ENCODE results near the gene TOLLIP.

Gene TOLLIP

DNA sequence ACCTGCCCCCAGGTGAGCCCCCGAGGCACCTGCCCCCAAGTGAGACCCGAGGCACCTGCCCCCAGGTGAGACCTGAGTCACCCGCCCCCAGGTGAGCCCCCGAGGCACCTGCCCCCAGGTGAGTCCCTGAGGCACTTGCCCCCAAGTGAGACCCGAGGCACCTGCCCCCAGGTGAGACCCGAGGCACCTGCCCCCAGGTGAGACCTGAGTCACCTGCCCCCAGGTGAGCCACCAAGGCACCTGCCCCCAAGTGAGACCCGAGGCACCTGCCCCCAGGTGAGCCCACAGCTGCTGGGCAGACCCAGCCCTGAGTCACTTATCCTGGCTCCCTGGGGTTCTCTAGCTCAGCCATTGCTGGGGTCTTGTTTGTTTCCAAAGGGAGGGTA is 50.4 kb downstream of the TOLLIP start:
- DNase-seq (ENCODE audit: low read depth in 2 of 2), result no peak
- H3K4me3 ChIP-seq (replicated peaks in 1 of 2; ENCODE audit: low read depth in 2 of 2, low read length in 2 of 2), result no peak overlapping the region
- TF ChIP-seq, protein P1, sequence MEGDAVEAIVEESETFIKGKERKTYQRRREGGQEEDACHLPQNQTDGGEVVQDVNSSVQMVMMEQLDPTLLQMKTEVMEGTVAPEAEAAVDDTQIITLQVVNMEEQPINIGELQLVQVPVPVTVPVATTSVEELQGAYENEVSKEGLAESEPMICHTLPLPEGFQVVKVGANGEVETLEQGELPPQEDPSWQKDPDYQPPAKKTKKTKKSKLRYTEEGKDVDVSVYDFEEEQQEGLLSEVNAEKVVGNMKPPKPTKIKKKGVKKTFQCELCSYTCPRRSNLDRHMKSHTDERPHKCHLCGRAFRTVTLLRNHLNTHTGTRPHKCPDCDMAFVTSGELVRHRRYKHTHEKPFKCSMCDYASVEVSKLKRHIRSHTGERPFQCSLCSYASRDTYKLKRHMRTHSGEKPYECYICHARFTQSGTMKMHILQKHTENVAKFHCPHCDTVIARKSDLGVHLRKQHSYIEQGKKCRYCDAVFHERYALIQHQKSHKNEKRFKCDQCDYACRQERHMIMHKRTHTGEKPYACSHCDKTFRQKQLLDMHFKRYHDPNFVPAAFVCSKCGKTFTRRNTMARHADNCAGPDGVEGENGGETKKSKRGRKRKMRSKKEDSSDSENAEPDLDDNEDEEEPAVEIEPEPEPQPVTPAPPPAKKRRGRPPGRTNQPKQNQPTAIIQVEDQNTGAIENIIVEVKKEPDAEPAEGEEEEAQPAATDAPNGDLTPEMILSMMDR (IDR thresholded peaks at IDR 0.05; ENCODE audit: low read depth, low read length), result no peak

GRCh38 chr11:1258401-1259075 is 50.9 kb downstream of the TOLLIP start:
- DNase-seq (ENCODE audit: low read depth in 2 of 2), result no peak
- H3K4me3 ChIP-seq (replicated peaks in 1 of 2; ENCODE audit: low read depth in 2 of 2, low read length in 2 of 2), result no peak overlapping the region
- TF ChIP-seq, protein P1 (IDR thresholded peaks at IDR 0.05; ENCODE audit: low read depth, low read length), result no peak

GRCh38 chr11:1257916-1258315 is 51.5 kb downstream of the TOLLIP start:
- H3K4me3 ChIP-seq (replicated peaks in 1 of 2; ENCODE audit: low read depth in 2 of 2, low read length in 2 of 2), result no peak overlapping the region
- TF ChIP-seq, protein P1 (IDR thresholded peaks at IDR 0.05; ENCODE audit: low read depth, low read length), result no peak
- no peak for DNase-seq (ENCODE audit: low read depth in 2 of 2)

GRCh38 chr11:1257366-1257765 is 52.1 kb downstream of the TOLLIP start:
- TF ChIP-seq, protein P1 (IDR thresholded peaks at IDR 0.05; ENCODE audit: low read depth, low read length), result no peak
- DNase-seq (ENCODE audit: low read depth in 2 of 2), result no peak
- no peak overlapping the region for H3K4me3 ChIP-seq (replicated peaks in 1 of 2; ENCODE audit: low read depth in 2 of 2, low read length in 2 of 2)

- no peak for DNase-seq (ENCODE audit: low read depth in 2 of 2)
- H3K4me3 ChIP-seq (replicated peaks in 1 of 2; ENCODE audit: low read depth in 2 of 2, low read length in 2 of 2), result no peak overlapping the region
- TF ChIP-seq, protein P1 (IDR thresholded peaks at IDR 0.05; ENCODE audit: low read depth, low read length), result no peak
Measured at GRCh38 chr11:1256257-1257045, 53.0 kb downstream of the TOLLIP start.

DNA sequence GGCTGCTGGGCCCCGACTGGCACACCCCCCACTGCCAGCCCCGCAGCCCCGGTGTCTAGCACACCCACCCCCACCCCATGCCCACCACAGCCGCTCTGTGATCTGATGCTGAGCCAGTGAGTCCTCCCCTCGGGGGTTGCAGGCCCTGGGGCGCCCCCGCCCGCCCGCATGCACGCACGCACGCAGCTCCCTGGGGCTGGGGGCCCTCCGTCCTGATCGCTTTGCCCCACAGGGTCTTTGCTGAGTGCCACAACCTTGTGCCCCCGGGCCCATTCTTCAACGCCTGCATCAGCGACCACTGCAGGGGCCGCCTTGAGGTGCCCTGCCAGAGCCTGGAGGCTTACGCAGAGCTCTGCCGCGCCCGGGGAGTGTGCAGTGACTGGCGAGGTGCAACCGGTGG is 54.3 kb downstream of the TOLLIP start:
- TF ChIP-seq, protein P1 (IDR thresholded peaks at IDR 0.05; ENCODE audit: low read depth, low read length), result no peak

More for the DNA sequence above, 54.3 kb downstream of the TOLLIP start:
- H3K4me3 ChIP-seq (replicated peaks in 1 of 2; ENCODE audit: low read depth in 2 of 2, low read length in 2 of 2), result no peak overlapping the region
- DNase-seq (ENCODE audit: low read depth in 2 of 2), result no peak

Data from cardiac fibroblast (primary cell).